ENCODE measurements around the gene HOXB4.

HOXB4 gene

GRCh38 chr17:48551596-48552465, 26.3 kb downstream of the HOXB4 start:
- DNase-seq (ENCODE audit: low read depth) = no peak
- H3K4me3 ChIP-seq (ENCODE audit: low read depth, low read length) = no peak overlapping the region
- TF ChIP-seq POLR2A (IDR thresholded peaks at IDR 0.05; ENCODE audit: extremely low read depth, insufficient read length) (no peak), MYC (IDR thresholded peaks at IDR 0.05; ENCODE audit: low read depth, low read length) (no peak)

DNA sequence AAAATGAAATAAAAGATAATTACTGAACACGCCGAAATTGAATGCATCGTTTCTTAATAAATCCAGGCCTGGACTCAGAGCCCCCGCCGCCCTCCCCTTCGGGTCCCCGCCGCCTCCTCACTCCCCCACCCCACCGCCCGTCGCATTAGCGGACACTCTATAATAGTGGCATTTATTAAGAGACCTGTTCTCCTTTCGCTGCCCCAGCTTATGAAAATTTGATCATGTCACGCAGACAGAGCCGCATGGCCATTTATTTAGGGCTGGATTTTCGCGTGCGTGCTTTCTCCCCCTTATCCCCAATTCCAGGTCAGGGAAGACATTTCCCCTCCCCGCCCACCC, 27.0 kb downstream of the HOXB4 start:
- DNase-seq (ENCODE audit: low read depth) = no peak
- H3K4me3 ChIP-seq (ENCODE audit: low read depth, low read length) = no peak overlapping the region
- TF ChIP-seq POLR2A (IDR thresholded peaks at IDR 0.05; ENCODE audit: extremely low read depth, insufficient read length) (no peak), MYC (IDR thresholded peaks at IDR 0.05; ENCODE audit: low read depth, low read length) (no peak), MAX (IDR thresholded peaks at IDR 0.05; ENCODE audit: low read depth, low read length) (no peak), CTCF (IDR thresholded peaks at IDR 0.05; ENCODE audit: low read depth, low read length) (no peak)

- TF ChIP-seq MAX (IDR thresholded peaks at IDR 0.05; ENCODE audit: low read depth, low read length) (no peak), MYC (IDR thresholded peaks at IDR 0.05; ENCODE audit: low read depth, low read length) (no peak), POLR2A (IDR thresholded peaks at IDR 0.05; ENCODE audit: extremely low read depth, insufficient read length) (no peak), CTCF (IDR thresholded peaks at IDR 0.05; ENCODE audit: low read depth, low read length) (no peak)
- no peak for DNase-seq (ENCODE audit: low read depth)
- H3K4me3 ChIP-seq (ENCODE audit: low read depth, low read length) = no peak overlapping the region
Measured at GRCh38 chr17:48550502-48551213, 27.5 kb downstream of the HOXB4 start.

DNA sequence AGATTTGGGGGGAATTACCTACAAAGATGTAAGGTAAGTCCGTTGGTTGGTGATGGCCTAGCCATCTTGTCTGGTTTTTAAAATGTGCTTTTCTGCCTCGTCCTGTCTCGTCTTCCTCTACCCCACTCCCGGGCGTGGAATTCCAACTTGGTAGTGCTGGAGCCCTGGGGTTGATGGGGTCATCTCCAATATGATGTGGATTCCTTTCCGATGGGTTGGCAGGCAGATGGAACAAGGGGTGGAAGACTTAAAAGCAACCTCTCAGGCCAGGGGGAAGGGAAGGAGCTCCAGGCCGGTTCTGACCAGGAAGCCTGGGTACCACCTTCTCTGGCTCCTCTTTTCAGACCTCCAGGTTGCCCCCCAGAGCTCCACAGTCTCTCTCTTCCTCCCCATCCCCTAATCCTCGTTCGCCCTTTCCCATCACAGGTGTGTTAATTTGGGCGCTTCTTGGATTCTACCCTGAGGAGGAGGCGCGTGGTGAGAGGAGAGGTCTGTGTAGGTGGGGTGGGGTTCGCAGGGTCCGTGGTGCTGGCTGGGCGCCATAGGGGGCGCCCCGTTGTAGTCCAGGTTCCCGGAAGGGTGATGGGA, 28.1 kb downstream of the HOXB4 start:
- no peak for TF ChIP-seq MYC (IDR thresholded peaks at IDR 0.05; ENCODE audit: low read depth, low read length)
- no peak for TF ChIP-seq POLR2A (IDR thresholded peaks at IDR 0.05; ENCODE audit: extremely low read depth, insufficient read length)
- TF ChIP-seq MAX (IDR thresholded peaks at IDR 0.05; ENCODE audit: low read depth, low read length) = no peak
- no peak for TF ChIP-seq CTCF (IDR thresholded peaks at IDR 0.05; ENCODE audit: low read depth, low read length)
- no peak overlapping the region for H3K4me3 ChIP-seq (ENCODE audit: low read depth, low read length)
- no peak for DNase-seq (ENCODE audit: low read depth)

- H3K4me3 ChIP-seq (ENCODE audit: low read depth, low read length) = no peak overlapping the region
- no peak for TF ChIP-seq MAX (IDR thresholded peaks at IDR 0.05; ENCODE audit: low read depth, low read length)
- no peak for TF ChIP-seq POLR2A (IDR thresholded peaks at IDR 0.05; ENCODE audit: extremely low read depth, insufficient read length)
- no peak for TF ChIP-seq CTCF (IDR thresholded peaks at IDR 0.05; ENCODE audit: low read depth, low read length)
- no peak for TF ChIP-seq MYC (IDR thresholded peaks at IDR 0.05; ENCODE audit: low read depth, low read length)
- DNase-seq (ENCODE audit: low read depth) = no peak
Measured at GRCh38 chr17:48549281-48549630, 28.9 kb downstream of the HOXB4 start.
